GM12872 (cell line): ENCODE measurements around the gene GIT2.

Experiments used
- TF ChIP-seq, protein P1 (sequence below): IDR thresholded peaks from 3 replicates; pipeline ENCODE4 v1.5.1; 2011; ENCODE audit warnings: low read depth, mild to moderate bottlenecking, low read length, moderate library complexity; ENCODE audit not compliant: insufficient read depth

The GIT2 gene

DNA sequence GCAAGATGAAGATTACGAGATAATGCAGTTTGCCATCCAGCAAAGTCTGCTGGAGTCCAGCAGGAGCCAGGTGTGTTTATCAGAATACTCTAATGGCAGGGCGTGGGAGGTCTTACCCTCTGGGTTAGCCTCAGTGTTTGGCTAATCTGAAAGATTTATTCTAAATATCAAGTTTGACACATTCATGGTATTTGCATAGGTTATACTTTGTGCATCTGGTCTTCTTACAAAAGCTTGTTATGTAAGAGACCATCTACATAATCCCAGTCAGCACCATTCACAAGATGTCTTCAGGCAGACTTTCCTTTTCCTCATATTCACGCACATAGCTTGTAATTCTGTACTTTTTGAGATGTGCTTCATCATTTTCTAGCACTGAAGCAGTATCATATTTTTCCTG, 37.7 kb upstream of the GIT2 start:
- TF ChIP-seq, protein P1, sequence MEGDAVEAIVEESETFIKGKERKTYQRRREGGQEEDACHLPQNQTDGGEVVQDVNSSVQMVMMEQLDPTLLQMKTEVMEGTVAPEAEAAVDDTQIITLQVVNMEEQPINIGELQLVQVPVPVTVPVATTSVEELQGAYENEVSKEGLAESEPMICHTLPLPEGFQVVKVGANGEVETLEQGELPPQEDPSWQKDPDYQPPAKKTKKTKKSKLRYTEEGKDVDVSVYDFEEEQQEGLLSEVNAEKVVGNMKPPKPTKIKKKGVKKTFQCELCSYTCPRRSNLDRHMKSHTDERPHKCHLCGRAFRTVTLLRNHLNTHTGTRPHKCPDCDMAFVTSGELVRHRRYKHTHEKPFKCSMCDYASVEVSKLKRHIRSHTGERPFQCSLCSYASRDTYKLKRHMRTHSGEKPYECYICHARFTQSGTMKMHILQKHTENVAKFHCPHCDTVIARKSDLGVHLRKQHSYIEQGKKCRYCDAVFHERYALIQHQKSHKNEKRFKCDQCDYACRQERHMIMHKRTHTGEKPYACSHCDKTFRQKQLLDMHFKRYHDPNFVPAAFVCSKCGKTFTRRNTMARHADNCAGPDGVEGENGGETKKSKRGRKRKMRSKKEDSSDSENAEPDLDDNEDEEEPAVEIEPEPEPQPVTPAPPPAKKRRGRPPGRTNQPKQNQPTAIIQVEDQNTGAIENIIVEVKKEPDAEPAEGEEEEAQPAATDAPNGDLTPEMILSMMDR = no peak

DNA sequence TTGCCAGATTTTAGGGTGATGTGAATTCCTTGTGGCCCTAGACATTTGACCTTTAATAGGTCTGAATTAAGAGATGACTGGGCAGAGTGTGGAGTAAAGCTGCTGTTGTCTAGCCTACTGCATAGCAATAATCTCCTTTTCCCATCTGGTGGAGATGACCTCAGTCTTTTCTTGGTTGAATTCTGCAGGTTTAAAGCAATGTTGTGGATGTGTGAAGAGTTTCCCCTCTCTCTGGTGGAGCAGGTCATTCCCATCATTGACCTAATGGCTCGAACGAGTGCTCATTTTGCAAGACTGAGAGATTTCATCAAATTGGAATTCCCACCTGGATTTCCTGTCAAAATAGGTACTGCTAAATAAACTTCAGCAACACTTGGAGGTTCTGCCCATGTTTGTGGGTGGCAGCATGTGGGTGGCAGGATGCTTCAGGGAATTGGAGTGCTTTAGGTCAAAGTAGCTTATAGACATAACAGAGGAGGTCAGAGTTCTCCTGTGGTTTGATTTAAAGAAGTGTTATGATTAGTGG, 33.2 kb upstream of the GIT2 start:
- TF ChIP-seq, protein P1 = no peak

DNA sequence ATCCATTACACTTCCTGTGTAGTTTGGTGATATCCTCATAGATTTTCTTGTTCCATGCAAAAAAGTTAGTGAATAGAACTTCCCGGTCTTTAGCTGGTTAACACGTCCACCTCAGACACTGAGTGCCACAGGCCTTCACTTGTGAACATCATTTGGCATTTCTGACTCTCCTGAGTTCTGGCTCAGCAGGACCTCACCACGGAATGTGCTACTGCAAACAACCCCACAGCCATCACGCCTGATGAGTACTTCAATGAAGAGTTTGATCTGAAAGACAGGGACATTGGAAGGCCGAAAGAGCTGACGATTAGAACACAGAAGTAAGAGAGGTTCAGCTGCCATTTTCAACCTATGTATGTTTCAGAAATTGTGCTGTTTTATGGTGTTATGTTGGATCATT, 32.2 kb upstream of the GIT2 start:
- TF ChIP-seq, protein P1 = no peak

DNA sequence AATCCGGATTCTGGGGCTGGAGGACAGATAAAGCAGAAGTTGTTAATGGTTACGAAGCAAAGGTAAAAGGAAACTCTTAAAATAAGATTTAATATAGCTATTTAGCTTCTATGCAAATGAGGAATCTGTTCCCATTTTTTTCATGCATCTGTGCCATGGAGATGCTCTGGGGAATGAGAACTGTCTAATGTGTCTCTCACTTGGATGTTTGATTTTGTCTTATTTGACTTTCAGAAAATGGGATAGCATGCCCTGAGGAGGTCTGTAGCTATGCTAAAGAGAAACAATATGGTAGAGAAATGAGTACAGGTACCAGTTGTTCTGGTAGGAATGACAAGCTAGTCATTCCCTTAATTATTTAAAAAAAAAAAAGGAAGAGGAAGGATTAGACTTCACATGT, 27.9 kb upstream of the GIT2 start:
- TF ChIP-seq, protein P1 = no peak

DNA sequence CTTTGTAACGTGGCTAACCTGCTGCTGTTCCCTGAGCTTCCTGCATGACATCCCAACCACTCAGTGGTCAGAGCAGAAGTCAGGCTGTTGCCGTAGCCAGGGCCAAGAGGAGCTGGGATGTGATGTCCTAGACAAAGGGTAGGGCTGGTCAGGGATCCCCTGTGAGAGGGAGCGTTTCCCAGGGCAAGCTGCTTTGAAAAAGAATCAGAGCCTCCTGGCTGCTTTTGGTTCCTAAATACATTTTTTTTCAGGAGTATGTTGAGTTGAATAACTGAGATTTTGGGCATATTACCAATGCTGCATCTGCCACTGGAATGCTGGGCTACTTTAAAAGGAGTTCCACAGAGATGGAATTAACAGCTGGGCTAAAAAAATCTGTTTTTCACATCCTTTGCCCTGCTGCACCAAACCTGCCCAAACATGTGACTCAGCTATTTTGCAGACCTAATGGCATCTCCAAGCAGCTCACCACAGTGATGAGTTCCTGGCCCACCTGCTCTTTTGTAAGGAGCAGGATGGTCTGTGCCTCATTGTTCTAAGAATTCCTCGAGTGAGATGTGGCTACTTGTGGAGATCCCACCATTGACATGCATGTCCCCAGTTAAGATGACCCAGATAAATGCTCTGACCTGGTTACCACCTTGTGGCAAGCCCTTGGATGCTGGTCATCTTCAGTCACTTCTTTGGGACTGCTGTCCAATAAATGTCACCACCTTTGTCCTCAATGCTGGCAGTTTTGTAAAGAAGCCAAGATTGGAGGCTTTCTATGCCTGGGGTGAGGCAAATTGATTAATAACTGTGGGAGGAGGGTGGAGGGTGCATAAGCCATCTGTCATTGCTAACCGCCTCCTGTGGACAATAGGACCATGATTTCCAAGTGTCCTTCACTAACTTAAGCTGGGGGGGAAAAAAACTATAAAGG, 27.2 kb upstream of the GIT2 start:
- TF ChIP-seq, protein P1 = no peak

DNA sequence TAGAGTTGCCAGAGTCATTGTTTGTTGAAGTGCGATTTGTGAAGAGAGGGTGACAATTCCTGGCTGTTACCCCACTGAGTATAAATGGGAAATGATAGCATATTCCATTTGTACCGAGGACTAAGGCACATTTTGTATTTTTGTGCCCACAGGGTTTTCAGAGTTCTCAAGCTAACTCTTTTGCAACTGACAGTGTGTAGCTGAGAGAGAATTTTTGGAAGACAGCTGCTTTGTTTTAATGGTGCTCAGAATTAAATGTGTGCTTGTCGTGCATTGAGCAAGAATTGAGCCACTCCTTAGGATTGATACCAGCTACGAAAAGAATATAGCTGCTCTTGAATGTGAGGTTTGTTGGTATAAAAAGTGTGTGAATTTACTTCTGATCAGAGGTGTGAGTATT, 24.8 kb upstream of the GIT2 start:
- TF ChIP-seq, protein P1 = no peak

DNA sequence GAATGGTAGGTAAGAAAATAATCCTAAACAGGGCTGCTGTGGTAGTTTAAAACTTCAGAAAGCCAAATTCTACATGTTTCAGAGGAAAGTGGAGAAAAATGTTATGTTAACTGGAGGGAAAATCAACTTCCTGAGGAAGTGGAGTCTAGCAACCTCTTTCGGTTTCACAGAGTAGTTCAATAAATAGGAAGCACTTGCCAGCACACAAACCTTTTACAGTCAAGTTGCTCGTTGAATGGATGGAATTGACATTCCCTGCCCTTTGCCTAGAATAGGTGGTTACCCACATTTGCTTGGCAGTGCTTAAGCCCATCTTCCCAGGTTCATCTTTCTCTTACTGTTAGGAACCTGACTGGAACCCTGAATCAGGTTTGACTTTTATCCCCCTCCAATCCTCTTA, 19.0 kb upstream of the GIT2 start:
- TF ChIP-seq, protein P1 = no peak
